ENCODE results near the gene SHE.

- TF ChIP-seq CTCF (IDR thresholded peaks at IDR 0.05) (no peak), POLR2A (IDR thresholded peaks at IDR 0.05) (no peak)
Observed at GRCh38 chr1:154469844-154470560, 32.2 kb downstream of the SHE start.
